ENCODE data around the gene ITSN1.

DNA sequence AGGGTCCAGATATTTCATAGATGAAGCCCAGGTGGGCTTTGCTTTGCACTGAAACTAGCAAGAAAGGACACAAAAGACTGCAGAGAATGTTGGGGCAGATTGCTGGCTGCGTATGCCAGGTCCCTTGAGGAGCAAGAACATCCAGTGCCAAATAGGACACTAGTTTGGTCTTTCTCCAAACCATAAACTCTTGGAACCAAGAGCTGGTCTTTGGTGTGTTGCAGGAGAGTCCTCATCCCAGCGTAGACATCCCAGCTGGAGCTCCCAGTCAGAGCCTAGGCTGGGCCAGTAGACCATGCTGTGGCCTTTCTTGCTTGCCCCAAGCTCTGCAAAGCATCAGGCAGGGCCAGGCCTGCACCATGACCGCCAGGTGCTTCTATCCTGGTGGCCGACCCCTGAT, 185.8 kb downstream of the ITSN1 start:
- TF ChIP-seq, protein P1, sequence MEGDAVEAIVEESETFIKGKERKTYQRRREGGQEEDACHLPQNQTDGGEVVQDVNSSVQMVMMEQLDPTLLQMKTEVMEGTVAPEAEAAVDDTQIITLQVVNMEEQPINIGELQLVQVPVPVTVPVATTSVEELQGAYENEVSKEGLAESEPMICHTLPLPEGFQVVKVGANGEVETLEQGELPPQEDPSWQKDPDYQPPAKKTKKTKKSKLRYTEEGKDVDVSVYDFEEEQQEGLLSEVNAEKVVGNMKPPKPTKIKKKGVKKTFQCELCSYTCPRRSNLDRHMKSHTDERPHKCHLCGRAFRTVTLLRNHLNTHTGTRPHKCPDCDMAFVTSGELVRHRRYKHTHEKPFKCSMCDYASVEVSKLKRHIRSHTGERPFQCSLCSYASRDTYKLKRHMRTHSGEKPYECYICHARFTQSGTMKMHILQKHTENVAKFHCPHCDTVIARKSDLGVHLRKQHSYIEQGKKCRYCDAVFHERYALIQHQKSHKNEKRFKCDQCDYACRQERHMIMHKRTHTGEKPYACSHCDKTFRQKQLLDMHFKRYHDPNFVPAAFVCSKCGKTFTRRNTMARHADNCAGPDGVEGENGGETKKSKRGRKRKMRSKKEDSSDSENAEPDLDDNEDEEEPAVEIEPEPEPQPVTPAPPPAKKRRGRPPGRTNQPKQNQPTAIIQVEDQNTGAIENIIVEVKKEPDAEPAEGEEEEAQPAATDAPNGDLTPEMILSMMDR (IDR thresholded peaks at IDR 0.05) = no peak
- TF ChIP-seq POLR2A (IDR thresholded peaks at IDR 0.05) = no peak
